HG03045 (cell line): ENCODE data around the gene CAB39.
"Not testable (repeated sequence)": the region's sequence is repeated elsewhere in the genome, so short reads cannot be mapped to it uniquely, and the experiment has no call there.

Source experiments
- ATAC-seq: cut with Tn5 transposase; IDR thresholded peaks from one replicate; pipeline ENCODE4 v1.9.1; 2021; ENCODE audit warnings: mild to moderate bottlenecking, moderate library complexity; ENCODE audit not compliant: unreplicated experiment

Gene CAB39

DNA sequence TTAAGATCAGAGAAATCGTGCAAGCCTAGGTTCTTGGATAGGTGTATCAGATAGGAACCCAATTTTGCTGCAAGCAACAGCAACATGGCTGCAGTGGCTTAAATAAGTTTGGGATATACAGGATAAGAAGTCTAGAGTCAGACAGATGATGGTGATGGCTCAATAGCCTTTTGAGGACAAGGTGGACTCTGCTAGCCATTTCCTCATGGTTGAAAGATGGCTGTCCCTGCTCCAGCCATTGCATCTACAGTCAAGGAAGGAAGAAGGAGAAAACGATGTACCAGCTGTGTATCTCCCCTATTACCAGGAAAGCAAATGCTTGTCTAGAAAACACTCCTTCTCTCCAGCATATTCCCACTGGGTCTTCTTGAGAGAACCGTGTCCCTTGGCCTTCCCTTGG is 30.1 kb upstream of the CAB39 start:
- no peak for ATAC-seq

DNA sequence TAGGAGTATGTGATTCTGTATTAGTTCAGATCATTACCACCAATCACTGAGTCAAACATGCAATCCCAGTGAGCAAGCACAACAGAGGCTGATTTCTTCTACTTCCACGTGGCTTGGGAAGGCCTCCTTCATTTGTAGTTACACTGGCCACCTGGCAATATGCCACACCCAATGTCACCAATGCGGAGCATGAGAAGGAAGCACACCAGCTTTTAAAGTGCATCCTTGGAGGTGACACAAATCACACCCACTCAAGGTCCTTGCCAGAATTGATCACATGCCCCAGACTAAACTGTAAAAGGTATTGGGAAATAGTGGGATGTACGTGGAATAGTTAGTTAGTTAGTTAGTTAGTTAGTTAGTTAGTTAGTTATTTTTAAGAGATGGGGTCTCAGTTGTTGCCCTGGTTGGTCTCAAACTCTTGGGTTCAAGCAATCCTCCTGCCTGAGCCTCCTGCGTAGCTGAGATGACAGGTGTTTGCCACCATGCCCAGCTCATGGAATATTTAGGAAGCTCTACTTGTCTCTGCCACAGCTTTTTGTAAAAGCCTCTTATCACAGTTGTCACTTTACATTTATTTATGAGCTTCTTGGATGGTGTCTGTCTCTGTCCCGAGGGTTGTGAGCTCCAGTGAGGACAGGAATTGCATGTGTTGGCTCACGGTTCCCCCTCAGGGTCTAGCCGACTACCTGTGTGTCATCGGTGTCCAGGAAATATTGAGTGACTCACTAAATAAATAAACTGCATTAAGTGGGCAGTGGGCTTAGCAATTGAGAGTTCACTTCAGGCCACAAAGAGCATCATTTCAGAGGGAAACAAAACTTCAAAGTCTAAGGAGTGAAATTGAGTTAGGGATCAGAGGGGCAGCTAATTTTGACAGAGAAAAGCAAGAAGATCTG is 28.1 kb upstream of the CAB39 start:
- no peak for ATAC-seq

GRCh38 chr2:230685178-230685577 is 27.5 kb upstream of the CAB39 start:
- ATAC-seq = no peak

- ATAC-seq = no peak
Measured at GRCh38 chr2:230687498-230687897, 25.1 kb upstream of the CAB39 start.

- ATAC-seq = no peak
Measured at GRCh38 chr2:230688490-230688889, 24.2 kb upstream of the CAB39 start.

- ATAC-seq = no peak
Measured at GRCh38 chr2:230690439-230690838, 22.2 kb upstream of the CAB39 start.

- ATAC-seq = no peak
Measured at GRCh38 chr2:230691005-230691647, 21.5 kb upstream of the CAB39 start.

DNA sequence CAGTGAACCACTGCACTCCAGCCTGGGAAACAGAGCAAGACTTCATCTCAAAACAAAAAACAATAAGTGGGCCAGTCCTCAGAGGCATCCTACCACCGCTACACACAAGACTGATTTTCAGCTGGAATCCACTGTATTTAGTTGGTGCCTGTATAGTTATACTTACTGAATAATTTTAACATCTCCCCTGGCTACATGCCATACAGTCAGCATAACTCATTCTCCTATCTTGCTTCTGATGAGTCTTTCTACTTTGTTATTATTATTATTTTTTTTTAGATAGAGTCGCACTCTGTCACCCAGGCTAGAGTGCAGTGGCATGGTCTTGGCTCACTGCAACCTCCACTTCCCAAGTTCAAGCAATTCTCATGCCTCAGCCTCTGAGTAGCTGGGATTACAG is 19.9 kb upstream of the CAB39 start:
- no peak for ATAC-seq

- ATAC-seq = no peak
Measured at GRCh38 chr2:230693411-230693810, 19.2 kb upstream of the CAB39 start.

DNA sequence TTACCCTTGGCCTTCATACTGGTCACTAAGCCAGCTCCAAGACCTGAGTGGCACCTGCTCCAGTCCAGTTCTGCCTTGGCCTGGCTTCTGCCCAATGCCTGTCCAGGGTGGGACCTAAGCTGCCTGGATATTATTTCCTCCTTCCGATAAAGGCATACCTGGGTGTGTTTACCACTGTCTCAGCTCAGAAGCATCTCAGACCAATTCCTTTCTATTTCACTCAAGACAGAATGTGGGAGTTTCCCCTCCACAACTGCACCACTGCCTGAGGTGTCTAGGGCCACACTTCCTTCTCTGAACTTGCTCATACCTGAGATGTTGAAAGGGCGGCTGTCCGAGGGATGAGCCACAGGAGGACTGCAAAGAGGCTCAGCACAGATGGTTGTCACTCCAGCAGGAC is 18.4 kb upstream of the CAB39 start:
- no peak for ATAC-seq

- ATAC-seq = no peak
Measured at GRCh38 chr2:230695551-230695950, 17.1 kb upstream of the CAB39 start.

DNA sequence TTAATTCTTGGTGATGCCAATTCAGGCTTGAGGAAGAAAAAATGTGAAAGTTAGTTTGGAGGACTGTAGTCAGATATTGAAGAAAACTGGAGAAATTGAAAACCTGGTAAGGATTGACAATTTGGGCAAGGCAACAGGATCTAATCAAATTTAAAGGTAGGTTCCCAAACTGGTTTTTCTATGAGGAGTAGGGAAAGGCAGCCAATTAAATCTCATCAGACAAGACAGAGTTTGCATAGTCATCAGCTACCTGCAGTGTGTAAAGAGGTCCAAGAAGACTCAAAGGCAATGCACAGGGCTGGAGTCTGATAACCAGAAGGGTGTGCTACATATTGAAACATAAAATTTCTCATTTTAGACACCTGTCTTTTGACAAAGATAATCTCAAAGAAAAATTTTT is 16.0 kb upstream of the CAB39 start:
- ATAC-seq = no peak

DNA sequence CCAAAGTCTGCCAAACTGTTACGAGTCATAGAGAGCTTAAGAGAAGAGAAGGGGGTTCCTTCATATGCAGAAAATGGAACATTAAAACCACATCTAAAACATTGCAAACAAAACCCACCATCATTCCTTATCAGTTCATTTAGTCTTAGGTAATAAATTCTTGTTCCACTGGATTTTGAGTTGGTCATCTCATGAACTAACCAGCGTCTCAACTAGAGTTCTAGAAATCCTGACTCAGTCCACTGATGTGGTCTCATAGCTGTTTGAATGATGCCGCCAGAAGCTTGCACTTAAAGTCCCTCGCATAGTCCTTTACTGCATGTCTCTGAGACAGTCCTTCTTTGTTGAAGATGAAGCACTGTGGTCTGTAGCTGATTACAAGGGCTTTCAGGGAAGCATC is 15.0 kb upstream of the CAB39 start:
- no peak for ATAC-seq

GRCh38 chr2:230698753-230699152 is 13.9 kb upstream of the CAB39 start:
- not testable (repeated sequence) for ATAC-seq

- no peak for ATAC-seq
Measured at GRCh38 chr2:230700447-230700846, 12.2 kb upstream of the CAB39 start.

DNA sequence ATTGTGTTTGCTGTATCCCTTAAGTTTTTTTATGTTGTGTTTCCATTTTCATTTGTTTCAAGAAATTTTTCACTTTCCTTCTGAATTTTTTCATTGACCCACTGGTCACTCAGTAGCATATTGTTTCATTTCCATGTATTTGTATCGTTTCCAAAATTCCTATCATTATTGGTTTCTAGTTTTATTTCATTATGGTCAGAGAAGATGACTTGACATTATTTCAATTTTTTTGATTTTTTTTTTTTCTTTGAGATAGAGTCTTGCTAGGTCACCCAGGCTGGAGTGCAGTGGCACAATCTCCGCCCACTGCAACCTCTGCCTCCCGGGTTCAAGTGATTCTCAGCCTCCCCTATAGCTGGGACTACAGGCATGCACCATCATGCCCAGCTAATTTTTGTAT is 11.3 kb upstream of the CAB39 start:
- no peak for ATAC-seq

DNA sequence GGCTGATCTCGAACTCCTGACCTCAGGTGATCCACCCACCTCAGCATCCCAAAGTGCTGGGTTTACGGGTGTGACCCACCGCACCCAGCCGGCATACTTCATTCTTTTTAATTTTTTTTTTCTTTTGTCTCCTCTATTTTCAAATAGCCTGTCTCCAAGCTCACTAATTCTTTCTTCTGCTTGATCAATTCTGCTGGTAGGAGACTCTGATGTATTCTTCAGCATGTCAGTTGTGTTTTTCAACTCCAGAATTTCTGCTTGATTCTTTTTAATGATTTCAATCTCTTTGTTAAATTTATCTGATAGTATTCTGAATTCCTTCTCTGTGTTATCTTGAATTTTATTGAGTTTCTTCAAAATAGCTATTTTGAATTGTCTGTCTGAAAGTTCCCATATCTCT is 10.2 kb upstream of the CAB39 start:
- ATAC-seq = not testable (repeated sequence)

- no peak for ATAC-seq
Measured at GRCh38 chr2:230703514-230703913, 9.1 kb upstream of the CAB39 start.

- no peak for ATAC-seq
Measured at GRCh38 chr2:230706053-230706521, 6.6 kb upstream of the CAB39 start.

- no peak for ATAC-seq
Measured at GRCh38 chr2:230706966-230707365, 5.7 kb upstream of the CAB39 start.

GRCh38 chr2:230708204-230708603 is 4.4 kb upstream of the CAB39 start:
- no peak for ATAC-seq

GRCh38 chr2:230711224-230711623 is 1.4 kb upstream of the CAB39 start:
- ATAC-seq = no peak
